ENCODE results near the gene WDFY2. TPM values are rescaled to one million over a fixed set of nuclear protein-coding genes. Genes with fewer than 3 reads are reported as not detected.
"Not testable (repeated sequence)": the region's sequence is repeated elsewhere in the genome, so short reads cannot be mapped to it uniquely, and the experiment has no call there.

The WDFY2 gene
- polyA plus RNA-seq, 3 donors = 13.0 to 19.1 (median 16.0) TPM

- DNase-seq (ENCODE audit: extremely low read depth in 1 of 11, low read depth in 9 of 11, low spot score in 4 of 11) = no peak
These were observed 59.0 kb downstream of the WDFY2 start for GRCh38 chr13:51643105-51643881.

GRCh38 chr13:51643882-51644281, 59.6 kb downstream of the WDFY2 start:
- peak in 2 of 11 donors; percentile 22 to 51 for DNase-seq (ENCODE audit: extremely low read depth in 1 of 11, low read depth in 9 of 11, low spot score in 4 of 11)

GRCh38 chr13:51644654-51645053, 60.4 kb downstream of the WDFY2 start:
- DNase-seq (ENCODE audit: extremely low read depth in 1 of 11, low read depth in 9 of 11, low spot score in 4 of 11) = no peak

- no peak for DNase-seq (ENCODE audit: extremely low read depth in 1 of 11, low read depth in 9 of 11, low spot score in 4 of 11)
These were observed 60.9 kb downstream of the WDFY2 start for GRCh38 chr13:51645154-51645650.

- DNase-seq (ENCODE audit: extremely low read depth in 1 of 11, low read depth in 9 of 11, low spot score in 4 of 11) = no peak
These were observed 61.8 kb downstream of the WDFY2 start for GRCh38 chr13:51645761-51646670.

- no peak for DNase-seq (ENCODE audit: extremely low read depth in 1 of 11, low read depth in 9 of 11, low spot score in 4 of 11)
These were observed 62.8 kb downstream of the WDFY2 start for GRCh38 chr13:51647067-51647466.

- not testable (repeated sequence) for DNase-seq (ENCODE audit: extremely low read depth in 1 of 11, low read depth in 9 of 11, low spot score in 4 of 11)
These were observed 67.9 kb downstream of the WDFY2 start for GRCh38 chr13:51652193-51652592.

GRCh38 chr13:51659276-51660127, 75.2 kb downstream of the WDFY2 start:
- DNase-seq (ENCODE audit: extremely low read depth in 1 of 11, low read depth in 9 of 11, low spot score in 4 of 11) = no peak

GRCh38 chr13:51660813-51661212, 76.6 kb downstream of the WDFY2 start:
- DNase-seq (ENCODE audit: extremely low read depth in 1 of 11, low read depth in 9 of 11, low spot score in 4 of 11) = no peak

GRCh38 chr13:51663973-51664957, 80.0 kb downstream of the WDFY2 start:
- no peak for DNase-seq (ENCODE audit: extremely low read depth in 1 of 11, low read depth in 9 of 11, low spot score in 4 of 11)

- no peak for DNase-seq (ENCODE audit: extremely low read depth in 1 of 11, low read depth in 9 of 11, low spot score in 4 of 11)
These were observed 81.2 kb downstream of the WDFY2 start for GRCh38 chr13:51665456-51665855.

- DNase-seq (ENCODE audit: extremely low read depth in 1 of 11, low read depth in 9 of 11, low spot score in 4 of 11) = no peak
These were observed 82.1 kb downstream of the WDFY2 start for GRCh38 chr13:51666374-51666773.

GRCh38 chr13:51666839-51667238, 82.6 kb downstream of the WDFY2 start:
- DNase-seq (ENCODE audit: extremely low read depth in 1 of 11, low read depth in 9 of 11, low spot score in 4 of 11) = no peak

- DNase-seq (ENCODE audit: extremely low read depth in 1 of 11, low read depth in 9 of 11, low spot score in 4 of 11) = no peak
These were observed 84.4 kb downstream of the WDFY2 start for GRCh38 chr13:51668580-51669195.

GRCh38 chr13:51673165-51673564, 88.9 kb downstream of the WDFY2 start:
- DNase-seq (ENCODE audit: extremely low read depth in 1 of 11, low read depth in 9 of 11, low spot score in 4 of 11) = no peak

GRCh38 chr13:51674276-51674675, 90.0 kb downstream of the WDFY2 start:
- peak in 7 of 11 donors; percentile 25 to 68 (median 46) for DNase-seq (ENCODE audit: extremely low read depth in 1 of 11, low read depth in 9 of 11, low spot score in 4 of 11)

- no peak for DNase-seq (ENCODE audit: extremely low read depth in 1 of 11, low read depth in 9 of 11, low spot score in 4 of 11)
These were observed 91.1 kb downstream of the WDFY2 start for GRCh38 chr13:51675385-51675784.

Measured in renal cortex interstitium (tissue), 11 donors.